Prostate gland (tissue), 1 donor: Measurements from ENCODE around the gene OTOF.

ENCODE experiments used
- POLR2A ChIP-seq: fragments of 450-650 bp; IDR thresholded peaks from one replicate; pipeline ENCODE4 v1.6.1; 2016; ENCODE audit warnings: antibody characterized with exemption, mild to moderate bottlenecking
- POLR2AphosphoS5 ChIP-seq: sonication (generic); formaldehyde crosslinking; IDR thresholded peaks from one replicate; pipeline ENCODE4 v1.6.1; 2017; ENCODE audit warnings: antibody characterized with exemption

DNA sequence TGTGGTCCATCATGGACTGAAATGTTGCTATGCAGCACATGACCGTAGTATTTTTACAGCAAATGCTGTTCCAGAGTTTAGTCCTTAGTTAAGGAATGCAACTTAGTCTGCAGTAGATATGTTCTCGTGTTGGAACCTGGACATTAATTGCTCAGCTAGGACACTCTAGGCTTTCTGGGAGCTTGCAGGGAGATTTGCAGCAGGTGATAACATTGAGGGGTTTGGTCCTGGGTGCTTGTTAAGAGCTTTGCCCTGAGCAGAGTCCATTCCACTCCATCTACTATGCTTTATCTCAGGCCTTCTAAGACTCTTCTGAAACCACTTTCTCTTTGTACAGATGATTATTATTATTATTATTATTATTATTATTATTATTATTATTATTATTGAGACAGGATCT is 49.1 kb downstream of the OTOF start:
- no peak for TF ChIP-seq POLR2AphosphoS5
- TF ChIP-seq POLR2A: no peak
